ENCODE data around the gene PRXL2A.

The PRXL2A gene

GRCh38 chr10:80421707-80422536 is 13.6 kb downstream of the PRXL2A start:
- TF ChIP-seq, protein P1, sequence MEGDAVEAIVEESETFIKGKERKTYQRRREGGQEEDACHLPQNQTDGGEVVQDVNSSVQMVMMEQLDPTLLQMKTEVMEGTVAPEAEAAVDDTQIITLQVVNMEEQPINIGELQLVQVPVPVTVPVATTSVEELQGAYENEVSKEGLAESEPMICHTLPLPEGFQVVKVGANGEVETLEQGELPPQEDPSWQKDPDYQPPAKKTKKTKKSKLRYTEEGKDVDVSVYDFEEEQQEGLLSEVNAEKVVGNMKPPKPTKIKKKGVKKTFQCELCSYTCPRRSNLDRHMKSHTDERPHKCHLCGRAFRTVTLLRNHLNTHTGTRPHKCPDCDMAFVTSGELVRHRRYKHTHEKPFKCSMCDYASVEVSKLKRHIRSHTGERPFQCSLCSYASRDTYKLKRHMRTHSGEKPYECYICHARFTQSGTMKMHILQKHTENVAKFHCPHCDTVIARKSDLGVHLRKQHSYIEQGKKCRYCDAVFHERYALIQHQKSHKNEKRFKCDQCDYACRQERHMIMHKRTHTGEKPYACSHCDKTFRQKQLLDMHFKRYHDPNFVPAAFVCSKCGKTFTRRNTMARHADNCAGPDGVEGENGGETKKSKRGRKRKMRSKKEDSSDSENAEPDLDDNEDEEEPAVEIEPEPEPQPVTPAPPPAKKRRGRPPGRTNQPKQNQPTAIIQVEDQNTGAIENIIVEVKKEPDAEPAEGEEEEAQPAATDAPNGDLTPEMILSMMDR (IDR thresholded peaks at IDR 0.05; ENCODE audit: insufficient read depth, low read length, missing control alignments) = no peak
- POLR2A ChIA-PET = no interaction called here
- DNase-seq (ENCODE audit: low read depth, low spot score) = no peak
- CTCF ChIA-PET = interaction anchor here (2.5 kb wide), 1 partner anchor 83 kb away, joined by 10 read pairs; no protein-coding TSS in a partner anchor
- H3K4me3 ChIP-seq (ENCODE audit: low read depth, low read length) = no peak overlapping the region

- POLR2A ChIA-PET = no interaction called here
- CTCF ChIA-PET = no interaction called here
- TF ChIP-seq, protein P1 (IDR thresholded peaks at IDR 0.05; ENCODE audit: insufficient read depth, low read length, missing control alignments) = no peak
- no peak for DNase-seq (ENCODE audit: low read depth, low spot score)
- H3K4me3 ChIP-seq (ENCODE audit: low read depth, low read length) = no peak overlapping the region
Measured at GRCh38 chr10:80425901-80426300, 17.6 kb downstream of the PRXL2A start.

GRCh38 chr10:80427541-80427940 is 19.2 kb downstream of the PRXL2A start:
- ChIA-PET POLR2A (no interaction called here), CTCF (no interaction called here)
- no peak for DNase-seq (ENCODE audit: low read depth, low spot score)
- TF ChIP-seq, protein P1 (IDR thresholded peaks at IDR 0.05; ENCODE audit: insufficient read depth, low read length, missing control alignments) = no peak
- no peak overlapping the region for H3K4me3 ChIP-seq (ENCODE audit: low read depth, low read length)

GRCh38 chr10:80429521-80429973 is 21.2 kb downstream of the PRXL2A start:
- CTCF ChIA-PET = interaction anchor here (1.0 kb wide), 1 partner anchor 15 kb away, joined by 3 read pairs; no protein-coding TSS in a partner anchor
- DNase-seq (ENCODE audit: low read depth, low spot score) = no peak
- H3K4me3 ChIP-seq (ENCODE audit: low read depth, low read length) = no peak overlapping the region
- TF ChIP-seq, protein P1 (IDR thresholded peaks at IDR 0.05; ENCODE audit: insufficient read depth, low read length, missing control alignments) = no peak
- POLR2A ChIA-PET = no interaction called here

GRCh38 chr10:80433134-80433533 is 24.8 kb downstream of the PRXL2A start:
- no peak for DNase-seq (ENCODE audit: low read depth, low spot score)
- ChIA-PET POLR2A (no interaction called here), CTCF (interaction anchor here (1.1 to 1.4 kb wide), 2 partner anchors 10 to 11 kb away, joined by 3 to 4 read pairs; no protein-coding TSS in a partner anchor)
- H3K4me3 ChIP-seq (ENCODE audit: low read depth, low read length) = no peak overlapping the region
- TF ChIP-seq, protein P1 (IDR thresholded peaks at IDR 0.05; ENCODE audit: insufficient read depth, low read length, missing control alignments) = no peak

DNA sequence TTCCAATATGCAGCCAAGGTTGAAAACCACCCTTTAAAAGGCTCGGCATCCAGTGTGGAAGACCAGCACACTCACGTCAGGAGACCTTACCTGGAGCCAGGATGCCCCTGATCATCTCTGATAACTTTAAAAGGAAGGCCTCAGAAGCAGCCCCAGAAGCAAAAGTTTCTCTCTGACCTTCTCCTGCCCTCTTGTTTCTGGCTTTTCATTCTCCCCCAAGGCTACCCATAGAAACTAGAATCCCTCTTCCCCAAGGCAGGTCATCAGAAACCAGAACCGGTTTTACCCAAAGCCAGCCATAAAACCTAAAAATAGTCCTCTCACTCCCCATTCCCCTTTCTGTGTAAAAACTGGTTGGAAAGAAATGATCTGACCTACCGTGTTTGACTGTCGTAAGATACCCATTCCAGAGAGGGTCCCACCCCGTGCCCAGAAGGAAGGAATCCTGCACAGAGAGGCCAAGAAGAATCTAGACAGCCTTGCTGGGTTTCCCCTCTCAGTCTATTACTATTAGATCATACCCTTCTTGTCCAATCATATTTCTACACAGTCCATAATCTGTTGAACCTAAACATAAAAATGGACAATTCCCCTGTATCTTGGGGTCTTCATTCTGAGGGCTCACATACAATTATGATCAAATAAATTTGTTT is 28.2 kb downstream of the PRXL2A start:
- ChIA-PET POLR2A (no interaction called here), CTCF (no interaction called here)
- DNase-seq (ENCODE audit: low read depth, low spot score) = no peak
- TF ChIP-seq, protein P1 (IDR thresholded peaks at IDR 0.05; ENCODE audit: insufficient read depth, low read length, missing control alignments) = no peak
- H3K4me3 ChIP-seq (ENCODE audit: low read depth, low read length) = no peak overlapping the region

Data from AG04449 (cell line).